Duodenal mucosa (tissue), 2 donors: ENCODE results near the gene EBF4.
"Not testable (repeated sequence)": the region's sequence is repeated elsewhere in the genome, so short reads cannot be mapped to it uniquely, and the experiment has no call there.

ENCODE experiments used
- H3K27ac ChIP-seq: one replicate; pipeline ENCODE4 v1.7.0; 2013; ENCODE audit warnings: low read depth, low read length
- H3K27me3 ChIP-seq, 2 donors: one replicate each; pipeline ENCODE4 v1.7.0; 2013; ENCODE audit warnings: low read length in 2 of 2, control low read depth in 1 of 2; ENCODE audit not compliant: insufficient read depth in 2 of 2, control insufficient read depth in 1 of 2
- H3K36me3 ChIP-seq, 2 donors: one replicate each; pipeline ENCODE4 v1.7.0; 2013; ENCODE audit warnings: low read length in 2 of 2, control low read depth in 1 of 2; ENCODE audit not compliant: insufficient read depth in 2 of 2, control insufficient read depth in 1 of 2
- H3K4me1 ChIP-seq, 2 donors: one replicate each; pipeline ENCODE4 v1.7.0; 2013; ENCODE audit warnings: low read length in 2 of 2, control low read depth in 1 of 2; ENCODE audit not compliant: insufficient read depth in 2 of 2, control insufficient read depth in 1 of 2
- H3K4me3 ChIP-seq, 2 donors: one replicate each; pipeline ENCODE4 v1.7.0; 2013; ENCODE audit warnings: low read length in 2 of 2, low read depth in 1 of 2
- H3K9ac ChIP-seq, 2 donors: one replicate each; pipeline ENCODE4 v1.7.0; 2013; ENCODE audit warnings: low read length in 2 of 2, low read depth in 1 of 2
- H3K9me3 ChIP-seq, 2 donors: one replicate each; pipeline ENCODE4 v1.7.0; 2013; ENCODE audit warnings: low read length in 2 of 2, control low read depth in 1 of 2; ENCODE audit not compliant: control insufficient read depth in 1 of 2

EBF4 gene

GRCh38 chr20:2768632-2769015 lies 76.0 kb downstream of the EBF4 start:
- Histone ChIP-seq H3K9me3 (no peaks in the 10 kb centered on the region), H3K4me1 (no peaks in the 10 kb centered on the region), H3K9ac (no peak overlapping the region), H3K27ac (no peak overlapping the region), H3K36me3 (no peaks in the 10 kb centered on the region), H3K4me3 (no peak overlapping the region), H3K27me3 (peaks cover 0 to 8% of the 10 kb centered on the region in 2 donors)

GRCh38 chr20:2770091-2770490 lies 77.5 kb downstream of the EBF4 start:
- not testable (repeated sequence) for H3K9me3 ChIP-seq, H3K9ac ChIP-seq, H3K27ac ChIP-seq, H3K4me1 ChIP-seq, H3K4me3 ChIP-seq, H3K27me3 ChIP-seq, H3K36me3 ChIP-seq

- peaks cover 0 to 8% of the 10 kb centered on the region in 2 donors for H3K27me3 ChIP-seq
Measured at GRCh38 chr20:2771631-2772080, 79.1 kb downstream of the EBF4 start.

GRCh38 chr20:2773812-2774211 lies 81.2 kb downstream of the EBF4 start:
- no peak overlapping the region for H3K9ac ChIP-seq

More at GRCh38 chr20:2771631-2772080, 79.1 kb downstream of the EBF4 start:
- no peaks in the 10 kb centered on the region for H3K9me3 ChIP-seq
- H3K4me1 ChIP-seq, result no peaks in the 10 kb centered on the region
- H3K9ac ChIP-seq, result no peak overlapping the region
- H3K27ac ChIP-seq, result no peak overlapping the region
- no peak overlapping the region for H3K4me3 ChIP-seq
- H3K36me3 ChIP-seq, result no peaks in the 10 kb centered on the region

GRCh38 chr20:2775139-2775538 lies 82.6 kb downstream of the EBF4 start:
- Histone ChIP-seq H3K27me3 (peaks cover 0 to 3% of the 10 kb centered on the region in 2 donors), H3K9ac (no peak overlapping the region), H3K9me3 (no peaks in the 10 kb centered on the region), H3K36me3 (no peaks in the 10 kb centered on the region), H3K4me3 (no peak overlapping the region), H3K4me1 (no peaks in the 10 kb centered on the region), H3K27ac (no peak overlapping the region)

More at GRCh38 chr20:2773812-2774211, 81.2 kb downstream of the EBF4 start:
- Histone ChIP-seq H3K4me1 (no peaks in the 10 kb centered on the region), H3K4me3 (no peak overlapping the region), H3K27me3 (peaks cover 0 to 3% of the 10 kb centered on the region in 2 donors), H3K9me3 (no peaks in the 10 kb centered on the region), H3K36me3 (no peaks in the 10 kb centered on the region), H3K27ac (no peak overlapping the region)

GRCh38 chr20:2778602-2779321 lies 86.2 kb downstream of the EBF4 start:
- no peak overlapping the region for H3K4me3 ChIP-seq
- no peak overlapping the region for H3K9ac ChIP-seq
- no peaks in the 10 kb centered on the region for H3K36me3 ChIP-seq
- H3K9me3 ChIP-seq, result no peaks in the 10 kb centered on the region
- peaks cover 0 to 3% of the 10 kb centered on the region in 2 donors for H3K27me3 ChIP-seq
- no peaks in the 10 kb centered on the region for H3K4me1 ChIP-seq
- H3K27ac ChIP-seq, result no peak overlapping the region

GRCh38 chr20:2780948-2781347 lies 88.4 kb downstream of the EBF4 start:
- Histone ChIP-seq H3K4me1 (no peaks in the 10 kb centered on the region), H3K36me3 (no peaks in the 10 kb centered on the region), H3K9ac (no peak overlapping the region), H3K27me3 (peaks cover 0 to 3% of the 10 kb centered on the region in 2 donors), H3K9me3 (no peaks in the 10 kb centered on the region), H3K4me3 (no peak overlapping the region), H3K27ac (no peak overlapping the region)

GRCh38 chr20:2783908-2784566 lies 91.5 kb downstream of the EBF4 start:
- H3K4me3 ChIP-seq, result no peak overlapping the region
- H3K9me3 ChIP-seq, result no peaks in the 10 kb centered on the region
- H3K4me1 ChIP-seq, result no peaks in the 10 kb centered on the region
- peaks cover 0 to 3% of the 10 kb centered on the region in 2 donors for H3K27me3 ChIP-seq
- H3K9ac ChIP-seq, result no peak overlapping the region
- H3K36me3 ChIP-seq, result no peaks in the 10 kb centered on the region
- no peak overlapping the region for H3K27ac ChIP-seq

- H3K36me3 ChIP-seq, result no peaks in the 10 kb centered on the region
- H3K9ac ChIP-seq, result no peak overlapping the region
- H3K27ac ChIP-seq, result no peak overlapping the region
- H3K4me3 ChIP-seq, result no peak overlapping the region
- H3K9me3 ChIP-seq, result no peaks in the 10 kb centered on the region
- no peaks in the 10 kb centered on the region for H3K4me1 ChIP-seq
- peaks cover 6 to 13% of the 10 kb centered on the region in 2 donors for H3K27me3 ChIP-seq
Measured at GRCh38 chr20:2793471-2793870, 100.9 kb downstream of the EBF4 start.

GRCh38 chr20:2794202-2794748 lies 101.7 kb downstream of the EBF4 start:
- H3K4me1 ChIP-seq, result no peaks in the 10 kb centered on the region
- H3K9ac ChIP-seq, result no peak overlapping the region
- H3K9me3 ChIP-seq, result no peaks in the 10 kb centered on the region
- H3K27ac ChIP-seq, result no peak overlapping the region
- no peak overlapping the region for H3K4me3 ChIP-seq
- H3K27me3 ChIP-seq, result peaks cover 12 to 18% of the 10 kb centered on the region in 2 donors
- no peaks in the 10 kb centered on the region for H3K36me3 ChIP-seq
